SH-SY5Y (cell line): ENCODE data around the gene SKAP1.

Experiments
- GATA2 ChIP-seq: IDR thresholded peaks from 2 replicates; pipeline ENCODE4 v1.6.1; 2011; ENCODE audit warnings: mild to moderate bottlenecking, low read depth, low read length
- GATA3 ChIP-seq: IDR thresholded peaks from 2 replicates; pipeline ENCODE4 v1.6.1; 2011; ENCODE audit warnings: low read depth, mild to moderate bottlenecking, low read length, moderate library complexity

DNA sequence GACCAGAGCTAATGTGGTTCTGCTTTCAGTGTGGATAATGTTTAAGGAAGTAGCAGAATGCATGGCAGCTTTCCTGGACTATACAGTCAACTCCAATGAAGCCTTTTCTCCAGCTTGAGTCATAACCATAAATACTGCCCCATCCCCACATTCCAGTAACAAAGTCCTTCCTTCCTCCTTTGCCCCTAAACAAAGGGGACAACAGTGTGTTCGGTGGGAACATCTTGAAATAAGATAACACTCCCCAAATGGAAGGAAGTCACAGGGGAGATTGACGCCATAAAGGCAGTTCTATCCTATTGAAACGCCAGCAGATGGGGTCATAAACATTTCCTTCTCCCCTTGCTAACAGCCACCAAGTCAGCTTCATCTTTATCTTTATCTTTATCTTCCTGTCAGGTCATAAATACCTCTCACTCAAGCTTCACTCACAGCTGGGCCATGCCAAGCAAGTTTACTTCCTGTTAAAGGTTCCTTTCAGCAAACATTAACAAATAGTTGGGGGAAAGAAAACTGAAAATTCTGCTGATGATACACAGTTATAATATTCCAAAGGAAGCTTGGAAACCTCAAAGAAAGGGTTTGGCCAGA is 185.8 kb downstream of the SKAP1 start:
- TF ChIP-seq GATA2 = no peak
- no peak for TF ChIP-seq GATA3
